ENCODE data around the gene NKAIN2. TPM values are rescaled to one million over a fixed set of nuclear protein-coding genes. Genes with fewer than 3 reads are reported as not detected.

Gene NKAIN2
- total RNA-seq, 1 experiment from 2014 or later, result not detected

GRCh38 chr6:123869334-123869733 lies 65.7 kb downstream of the NKAIN2 start:
- ChIA-PET RAD21 (ENCODE audit: low non-redundant PET in 1 of 2, low total read pairs in 2 of 2, uncharacterized antibody in 2 of 2, unreplicated experiment in 2 of 2) (no interaction called here), CTCF (no interaction called here), POLR2A (no interaction called here)
- Histone ChIP-seq H3K4me3 (replicated peaks in 1 of 2; ENCODE audit: low read depth in 1 of 2, low read length in 2 of 2) (no peak overlapping the region), H4K20me1 (ENCODE audit: insufficient read depth) (no peaks in the 10 kb centered on the region), H3K27ac (ENCODE audit: low read depth, low read length) (no peak overlapping the region), H3K36me3 (ENCODE audit: control insufficient read depth in 1 of 2, insufficient read depth in 2 of 2, low read length in 2 of 2) (no peaks in the 10 kb centered on the region), H2AFZ (ENCODE audit: low read depth, low read length, poor library complexity, severe bottlenecking) (no peak overlapping the region), H3K27me3 (ENCODE audit: insufficient read depth, low read length) (no peaks in the 10 kb centered on the region), H3K9ac (ENCODE audit: low read length) (no peak overlapping the region), H3K4me1 (ENCODE audit: control insufficient read depth in 1 of 2, insufficient read depth in 2 of 2, low read length in 2 of 2) (no peaks in the 10 kb centered on the region), H3K9me3 (ENCODE audit: control insufficient read depth in 1 of 2, insufficient read depth in 1 of 2, low read depth in 1 of 2, low read length in 2 of 2) (no peaks in the 10 kb centered on the region), H3K9me2 (ENCODE audit: insufficient read depth) (no peaks in the 10 kb centered on the region), H3K4me2 (ENCODE audit: low read length) (no peak overlapping the region), H3K79me2 (ENCODE audit: insufficient read depth, low read length) (no peaks in the 10 kb centered on the region)
- DNase-seq (ENCODE audit: low read depth, low spot score) (no peak), ATAC-seq (no peak)
- TF ChIP-seq POLR2A (IDR thresholded peaks at IDR 0.05; ENCODE audit: borderline replicate concordance, extremely low read depth, insufficient read depth, insufficient read length) (no peak), SP1 (IDR thresholded peaks at IDR 0.05; ENCODE audit: low read depth) (no peak), RAD21 (IDR thresholded peaks at IDR 0.05; ENCODE audit: low read depth) (no peak), CBX3 (IDR thresholded peaks at IDR 0.05; ENCODE audit: low read depth) (no peak), ELF1 (IDR thresholded peaks at IDR 0.05; ENCODE audit: borderline replicate concordance, low read depth) (no peak), JUND (IDR thresholded peaks at IDR 0.05) (no peak), POLR2AphosphoS5 (IDR thresholded peaks at IDR 0.05; ENCODE audit: low read depth, low read length) (no peak), ZNF274 (IDR thresholded peaks at IDR 0.05; ENCODE audit: low read depth, low read length) (no peak), MAX (IDR thresholded peaks at IDR 0.05) (no peak), SIN3A (IDR thresholded peaks at IDR 0.05; ENCODE audit: low read depth) (no peak), EZH2phosphoT487 (IDR thresholded peaks at IDR 0.05; ENCODE audit: borderline replicate concordance) (no peak)
- TF ChIP-seq, protein P1, sequence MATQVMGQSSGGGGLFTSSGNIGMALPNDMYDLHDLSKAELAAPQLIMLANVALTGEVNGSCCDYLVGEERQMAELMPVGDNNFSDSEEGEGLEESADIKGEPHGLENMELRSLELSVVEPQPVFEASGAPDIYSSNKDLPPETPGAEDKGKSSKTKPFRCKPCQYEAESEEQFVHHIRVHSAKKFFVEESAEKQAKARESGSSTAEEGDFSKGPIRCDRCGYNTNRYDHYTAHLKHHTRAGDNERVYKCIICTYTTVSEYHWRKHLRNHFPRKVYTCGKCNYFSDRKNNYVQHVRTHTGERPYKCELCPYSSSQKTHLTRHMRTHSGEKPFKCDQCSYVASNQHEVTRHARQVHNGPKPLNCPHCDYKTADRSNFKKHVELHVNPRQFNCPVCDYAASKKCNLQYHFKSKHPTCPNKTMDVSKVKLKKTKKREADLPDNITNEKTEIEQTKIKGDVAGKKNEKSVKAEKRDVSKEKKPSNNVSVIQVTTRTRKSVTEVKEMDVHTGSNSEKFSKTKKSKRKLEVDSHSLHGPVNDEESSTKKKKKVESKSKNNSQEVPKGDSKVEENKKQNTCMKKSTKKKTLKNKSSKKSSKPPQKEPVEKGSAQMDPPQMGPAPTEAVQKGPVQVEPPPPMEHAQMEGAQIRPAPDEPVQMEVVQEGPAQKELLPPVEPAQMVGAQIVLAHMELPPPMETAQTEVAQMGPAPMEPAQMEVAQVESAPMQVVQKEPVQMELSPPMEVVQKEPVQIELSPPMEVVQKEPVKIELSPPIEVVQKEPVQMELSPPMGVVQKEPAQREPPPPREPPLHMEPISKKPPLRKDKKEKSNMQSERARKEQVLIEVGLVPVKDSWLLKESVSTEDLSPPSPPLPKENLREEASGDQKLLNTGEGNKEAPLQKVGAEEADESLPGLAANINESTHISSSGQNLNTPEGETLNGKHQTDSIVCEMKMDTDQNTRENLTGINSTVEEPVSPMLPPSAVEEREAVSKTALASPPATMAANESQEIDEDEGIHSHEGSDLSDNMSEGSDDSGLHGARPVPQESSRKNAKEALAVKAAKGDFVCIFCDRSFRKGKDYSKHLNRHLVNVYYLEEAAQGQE (IDR thresholded peaks at IDR 0.05; ENCODE audit: low read depth), result no peak
- TF ChIP-seq, protein P2, sequence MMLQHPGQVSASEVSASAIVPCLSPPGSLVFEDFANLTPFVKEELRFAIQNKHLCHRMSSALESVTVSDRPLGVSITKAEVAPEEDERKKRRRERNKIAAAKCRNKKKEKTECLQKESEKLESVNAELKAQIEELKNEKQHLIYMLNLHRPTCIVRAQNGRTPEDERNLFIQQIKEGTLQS (IDR thresholded peaks at IDR 0.05), result no peak
- TF ChIP-seq, protein P3, sequence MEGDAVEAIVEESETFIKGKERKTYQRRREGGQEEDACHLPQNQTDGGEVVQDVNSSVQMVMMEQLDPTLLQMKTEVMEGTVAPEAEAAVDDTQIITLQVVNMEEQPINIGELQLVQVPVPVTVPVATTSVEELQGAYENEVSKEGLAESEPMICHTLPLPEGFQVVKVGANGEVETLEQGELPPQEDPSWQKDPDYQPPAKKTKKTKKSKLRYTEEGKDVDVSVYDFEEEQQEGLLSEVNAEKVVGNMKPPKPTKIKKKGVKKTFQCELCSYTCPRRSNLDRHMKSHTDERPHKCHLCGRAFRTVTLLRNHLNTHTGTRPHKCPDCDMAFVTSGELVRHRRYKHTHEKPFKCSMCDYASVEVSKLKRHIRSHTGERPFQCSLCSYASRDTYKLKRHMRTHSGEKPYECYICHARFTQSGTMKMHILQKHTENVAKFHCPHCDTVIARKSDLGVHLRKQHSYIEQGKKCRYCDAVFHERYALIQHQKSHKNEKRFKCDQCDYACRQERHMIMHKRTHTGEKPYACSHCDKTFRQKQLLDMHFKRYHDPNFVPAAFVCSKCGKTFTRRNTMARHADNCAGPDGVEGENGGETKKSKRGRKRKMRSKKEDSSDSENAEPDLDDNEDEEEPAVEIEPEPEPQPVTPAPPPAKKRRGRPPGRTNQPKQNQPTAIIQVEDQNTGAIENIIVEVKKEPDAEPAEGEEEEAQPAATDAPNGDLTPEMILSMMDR (IDR thresholded peaks at IDR 0.05 in 2 of 3, conservative IDR thresholded peaks at IDR 0.05 in 1 of 3; ENCODE audit: borderline replicate concordance in 1 of 3, insufficient read depth in 1 of 3, low read depth in 2 of 3, low read length in 2 of 3), result no peak
- no TSS peak for BruUV-seq (replicated peaks)
- intact Hi-C loops (cut with micrococcal nuclease), result no loop called here
